Measurements from ENCODE around the gene KRTAP4-8. TPM values are rescaled to one million over a fixed set of nuclear protein-coding genes. Genes with fewer than 3 reads are reported as not detected.

Gene KRTAP4-8
- total and polyA plus RNA-seq, 2 of the 13 experiments (the other 11 are each of a cell fraction or from before 2014, with no cell fraction given) = not detected

- Histone ChIP-seq H3K79me2 (ENCODE audit: insufficient read depth, low read length) (no peaks in the 10 kb centered on the region), H3K36me3 (replicated peaks in 1 of 2; ENCODE audit: control insufficient read depth in 1 of 2, insufficient read depth in 2 of 2, low read length in 2 of 2) (no peaks in the 10 kb centered on the region), H3K4me2 (ENCODE audit: low read depth, low read length) (no peak overlapping the region), H3K9ac (ENCODE audit: insufficient read depth, low read depth, low read length) (no peak overlapping the region), H3K4me1 (ENCODE audit: insufficient read depth, low read length) (no peaks in the 10 kb centered on the region), H4K20me1 (ENCODE audit: insufficient read depth, low read length) (no peaks in the 10 kb centered on the region), H3K27ac (ENCODE audit: extremely low read length, insufficient read depth, low read length) (no peak overlapping the region), H2AFZ (ENCODE audit: low read length) (no peak overlapping the region), H3K9me3 (ENCODE audit: low read length) (peaks cover 43% of the 10 kb centered on the region), H3K27me3 (ENCODE audit: control insufficient read depth in 1 of 2, insufficient read depth in 2 of 2, low read length in 2 of 2) (no peaks in the 10 kb centered on the region), H3K4me3 (replicated peaks in 1 of 3; ENCODE audit: insufficient read depth in 1 of 3, low read depth in 2 of 3, low read length in 3 of 3) (no peak overlapping the region)
- ChIA-PET POLR2A (no interaction called here), CTCF (ENCODE audit: low intra/inter-chr PET ratio, low total read pairs) (no interaction called here)
- FAIRE-seq (no peak), DNase-seq (ENCODE audit: low spot score) (no peak), ATAC-seq (no peak)
- in situ Hi-C loops (cut with HindIII; ENCODE audit: extremely low pct_ligation_motif_present, low pct_unique_long_range_greater_than_20kb) (no loop called here), intact Hi-C loops (cut with micrococcal nuclease; ENCODE audit: unreplicated experiment) (no loop called here)
- BruUV-seq (replicated peaks) = no TSS peak
- TF ChIP-seq TIGD3 (CRISPR knock-in tag; IDR thresholded peaks at IDR 0.05; ENCODE audit: borderline replicate concordance) = no peak
- TF ChIP-seq ZBTB46 (CRISPR knock-in tag; IDR thresholded peaks at IDR 0.05; ENCODE audit: borderline replicate concordance) = no peak
- no peak for TF ChIP-seq ZNF230 (CRISPR knock-in tag; IDR thresholded peaks at IDR 0.05)
- TF ChIP-seq AGO1 (IDR thresholded peaks at IDR 0.05; ENCODE audit: low read depth, low read length, poor library complexity, severe bottlenecking) = no peak
- no peak for TF ChIP-seq TMF1 (CRISPR knock-in tag; IDR thresholded peaks at IDR 0.05; ENCODE audit: low read depth)
- no peak for TF ChIP-seq DMAP1 (CRISPR knock-in tag; IDR thresholded peaks at IDR 0.05)
- TF ChIP-seq ZKSCAN8 (CRISPR knock-in tag; IDR thresholded peaks at IDR 0.05; ENCODE audit: borderline replicate concordance) = no peak
- TF ChIP-seq ZNF652 (CRISPR knock-in tag; IDR thresholded peaks at IDR 0.05; ENCODE audit: borderline replicate concordance, low read depth) = no peak
- no peak for TF ChIP-seq ZNF598 (CRISPR knock-in tag; IDR thresholded peaks at IDR 0.05; ENCODE audit: borderline replicate concordance)
- no peak for TF ChIP-seq SIX1 (CRISPR knock-in tag; IDR thresholded peaks at IDR 0.05; ENCODE audit: borderline replicate concordance)
- no peak for TF ChIP-seq ZNF781 (CRISPR knock-in tag; IDR thresholded peaks at IDR 0.05; ENCODE audit: borderline replicate concordance, not compliant biosample characterization)
- TF ChIP-seq KDM5A (IDR thresholded peaks at IDR 0.05; ENCODE audit: borderline replicate concordance, low read length) = no peak
- TF ChIP-seq TFE3 (CRISPR knock-in tag; IDR thresholded peaks at IDR 0.05) = no peak
- no peak for TF ChIP-seq ZNF557 (CRISPR knock-in tag; IDR thresholded peaks at IDR 0.05)
- no peak for TF ChIP-seq ZKSCAN1 (IDR thresholded peaks at IDR 0.05; ENCODE audit: low read length)
- no peak for TF ChIP-seq SIN3B (IDR thresholded peaks at IDR 0.05; ENCODE audit: low read length)
These were observed 43.4 kb upstream of the KRTAP4-8 start for GRCh38 chr17:41141361-41141760.

All from HepG2 (cell line).